Gastroesophageal sphincter (tissue), 4 donors: ENCODE data around the gene GLA. TPM values are rescaled to one million over a fixed set of nuclear protein-coding genes. Genes with fewer than 3 reads are reported as not detected.
A peak's percentile ranks its signal among the peaks of the same experiment; 100 is the strongest.

Experiments used
- ATAC-seq: fragments of 150-250 bp; one replicate; pipeline ENCODE4 v1.9.1; 2016; ENCODE audit warnings: mild to moderate bottlenecking, moderate library complexity
- H3K27ac ChIP-seq, 4 donors: fragments of 200-600 bp; sonication (generic) in 3 of 4; 1 replicate in 3 of 4; 2 replicates in 1 of 4; pipeline ENCODE4 v1.5.1; 2016 to 2019
- H3K27me3 ChIP-seq: fragments of 200-600 bp; sonication (generic); one replicate; pipeline ENCODE4 v1.5.1; 2019
- H3K36me3 ChIP-seq, 2 donors: fragments of 200-600 bp; sonication (generic); one replicate each; pipeline ENCODE4 v1.5.1; 2019; ENCODE audit warnings: control low read depth in 1 of 2
- H3K4me1 ChIP-seq, 3 donors: fragments of 200-600 bp; sonication (generic); 1 replicate in 2 of 3; 2 replicates in 1 of 3; pipeline ENCODE4 v1.5.1; 2016 to 2019; ENCODE audit warnings: control low read depth in 2 of 3
- H3K4me3 ChIP-seq, 2 donors: fragments of 200-600 bp; sonication (generic); one replicate each; pipeline ENCODE4 v1.5.1; 2019; ENCODE audit warnings: mild to moderate bottlenecking in 1 of 2, moderate library complexity in 1 of 2
- H3K9me3 ChIP-seq, 3 donors: fragments of 200-600 bp; sonication (generic); one replicate each; pipeline ENCODE4 v1.5.1; 2017 to 2019; ENCODE audit warnings: control low read depth in 2 of 3
- CTCF ChIP-seq, 4 experiments: fragments of 200-600 bp in 2 of 4; fragments of 450-650 bp in 2 of 4; sonication (generic) in 1 of 4; IDR thresholded peaks; one replicate each; pipeline ENCODE4 v1.5.1; 2017 to 2019; ENCODE audit warnings: antibody characterized with exemption in 4 of 4, mild to moderate bottlenecking in 2 of 4, moderate library complexity in 2 of 4
- EP300 ChIP-seq: sonication (generic); formaldehyde crosslinking; IDR thresholded peaks from one replicate; pipeline ENCODE4 v1.6.1; 2017; ENCODE audit warnings: antibody characterized with exemption, mild to moderate bottlenecking
- POLR2A ChIP-seq, 2 donors: fragments of 450-650 bp; IDR thresholded peaks; one replicate each; pipeline ENCODE4 v1.6.1; 2017; ENCODE audit warnings: antibody characterized with exemption in 2 of 2, mild to moderate bottlenecking in 2 of 2, moderate library complexity in 1 of 2
- POLR2AphosphoS5 ChIP-seq: sonication (generic); formaldehyde crosslinking; IDR thresholded peaks from one replicate; pipeline ENCODE4 v1.6.1; 2017; ENCODE audit warnings: antibody characterized with exemption
- WGBS, 2 donors: methylation state at CpG; one replicate each; pipeline ENCODE4 v1.1.5; 2018; ENCODE audit warnings: low coverage in 1 of 2; 5-methylcytosine and 5-hydroxymethylcytosine counted together
- total RNA-seq, 4 donors: library from RNA; depleted of rRNA; stranded (reverse); fragments of >200 nt; gene quantifications; one replicate each; pipeline ENCODE4 v1.1.0, GENCODE V29; 2016

GLA gene
- total RNA-seq, 4 donors from 2014 or later: 9.2 to 22.0 (median 16.1) TPM

GRCh38 chrX:101385026-101385684, 22.6 kb downstream of the GLA start:
- Histone ChIP-seq H3K9me3 (no peaks in the 10 kb centered on the region), H3K36me3 (no peaks in the 10 kb centered on the region), H3K27me3 (no peaks in the 10 kb centered on the region), H3K4me1 (no peaks in the 10 kb centered on the region), H3K4me3 (peak overlapping the region in 1 of 2 donors; percentile 6), H3K27ac (no peak overlapping the region)
- WGBS, 2 donors: 83 to 88% methylated on average over 3 to 7 of the region's 7 CpGs
- ATAC-seq: no peak
- TF ChIP-seq POLR2A (IDR thresholded peaks at IDR 0.05): no peak
- no peak for TF ChIP-seq EP300
- TF ChIP-seq CTCF (IDR thresholded peaks at IDR 0.05): no peak
- TF ChIP-seq POLR2AphosphoS5: no peak

DNA sequence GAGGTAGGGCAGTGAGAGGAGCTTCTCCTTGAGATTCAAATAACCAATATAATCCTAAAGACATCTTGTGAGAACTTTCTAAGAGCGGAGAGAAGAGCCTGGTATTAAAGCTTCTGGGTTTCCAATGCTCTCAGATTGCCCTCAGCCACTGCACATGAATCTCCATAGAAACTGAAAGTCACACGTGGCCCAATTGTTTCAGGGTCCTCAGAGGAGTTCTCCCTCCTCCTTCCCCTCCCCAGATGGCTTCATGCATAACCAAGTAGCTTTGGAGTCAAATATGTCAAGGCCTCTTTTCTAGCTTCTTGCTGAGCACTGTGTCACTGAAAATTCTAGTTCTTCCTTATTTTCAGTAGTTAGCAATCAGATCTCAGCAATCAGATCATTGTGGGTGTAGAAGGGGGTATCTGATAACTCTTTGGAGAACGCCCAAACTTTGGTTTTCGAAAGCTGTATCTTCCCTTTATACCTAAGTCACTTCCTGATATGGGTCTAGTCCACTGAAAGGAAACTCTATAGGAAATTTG, 24.0 kb downstream of the GLA start:
- ATAC-seq: no peak
- H3K9me3 ChIP-seq: no peaks in the 10 kb centered on the region

GRCh38 chrX:101377547-101377946, 30.2 kb downstream of the GLA start:
- Histone ChIP-seq H3K9me3 (no peaks in the 10 kb centered on the region), H3K4me3 (no peak overlapping the region), H3K36me3 (no peaks in the 10 kb centered on the region), H3K27me3 (no peaks in the 10 kb centered on the region), H3K4me1 (no peaks in the 10 kb centered on the region), H3K27ac (no peak overlapping the region)
- TF ChIP-seq CTCF (IDR thresholded peaks at IDR 0.05) (no peak), POLR2A (IDR thresholded peaks at IDR 0.05) (no peak), EP300 (no peak), POLR2AphosphoS5 (no peak)
- WGBS, 2 donors: 57% methylated on average over 1 of the region's 1 CpG; no CpG with 5 or more reads in 1 of the 2 donors
- ATAC-seq: no peak

More for the DNA sequence above, 24.0 kb downstream of the GLA start:
- Histone ChIP-seq H3K27me3 (no peaks in the 10 kb centered on the region), H3K27ac (no peak overlapping the region), H3K4me3 (no peak overlapping the region), H3K4me1 (no peaks in the 10 kb centered on the region), H3K36me3 (no peaks in the 10 kb centered on the region)
- 40 to 64% methylated on average over 1 to 4 of the region's 4 CpGs for WGBS, 2 donors
- TF ChIP-seq EP300 (no peak), POLR2AphosphoS5 (no peak), POLR2A (IDR thresholded peaks at IDR 0.05) (no peak), CTCF (IDR thresholded peaks at IDR 0.05) (no peak)

DNA sequence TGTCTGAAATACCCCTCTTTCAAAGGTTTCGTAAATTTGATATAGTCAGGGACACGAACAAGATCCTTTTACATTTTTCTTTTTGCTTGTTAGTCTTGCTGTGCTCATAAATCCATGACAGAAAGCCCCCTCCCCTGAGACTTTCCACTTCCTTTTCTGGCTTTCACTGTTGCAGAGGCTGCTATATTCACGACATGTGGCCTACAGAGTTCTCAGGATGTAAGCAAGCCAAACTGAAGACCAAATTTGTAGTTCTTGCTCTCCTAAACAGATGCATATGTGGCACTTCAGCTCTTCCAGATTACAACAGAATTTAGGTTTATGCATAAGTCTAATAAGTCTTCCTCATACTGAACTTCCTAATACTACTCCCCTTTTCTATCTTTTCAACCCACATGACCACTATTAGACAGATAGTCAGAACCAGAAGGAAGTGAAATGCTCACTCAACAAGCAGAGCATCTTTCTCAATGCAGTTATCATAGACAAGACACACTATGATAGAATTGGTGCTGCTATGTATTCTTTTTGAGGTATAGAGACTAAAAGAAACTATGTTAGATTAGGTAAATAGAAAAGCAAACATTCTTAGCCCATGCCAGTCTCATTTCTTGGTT, 36.7 kb downstream of the GLA start:
- ATAC-seq: no peak
- 50 to 61% methylated on average over 3 of the region's 3 CpGs for WGBS, 2 donors
- Histone ChIP-seq H3K4me1 (no peaks in the 10 kb centered on the region), H3K36me3 (no peaks in the 10 kb centered on the region), H3K27ac (no peak overlapping the region), H3K27me3 (no peaks in the 10 kb centered on the region), H3K4me3 (no peak overlapping the region), H3K9me3 (no peaks in the 10 kb centered on the region)
- TF ChIP-seq CTCF (IDR thresholded peaks at IDR 0.05) (no peak), EP300 (no peak), POLR2A (IDR thresholded peaks at IDR 0.05) (no peak), POLR2AphosphoS5 (no peak)

GRCh38 chrX:101369687-101370086, 38.0 kb downstream of the GLA start:
- no peak for ATAC-seq
- Histone ChIP-seq H3K27ac (no peak overlapping the region), H3K9me3 (no peaks in the 10 kb centered on the region), H3K36me3 (no peaks in the 10 kb centered on the region), H3K4me3 (no peak overlapping the region), H3K4me1 (no peaks in the 10 kb centered on the region), H3K27me3 (no peaks in the 10 kb centered on the region)
- TF ChIP-seq EP300: no peak
- TF ChIP-seq POLR2AphosphoS5: no peak
- TF ChIP-seq CTCF (IDR thresholded peaks at IDR 0.05): no peak
- TF ChIP-seq POLR2A (IDR thresholded peaks at IDR 0.05): no peak
- WGBS, 2 donors: 37 to 64% methylated on average over 2 to 6 of the region's 6 CpGs
